Measurements from ENCODE around the gene CATSPERE.

The CATSPERE gene

DNA sequence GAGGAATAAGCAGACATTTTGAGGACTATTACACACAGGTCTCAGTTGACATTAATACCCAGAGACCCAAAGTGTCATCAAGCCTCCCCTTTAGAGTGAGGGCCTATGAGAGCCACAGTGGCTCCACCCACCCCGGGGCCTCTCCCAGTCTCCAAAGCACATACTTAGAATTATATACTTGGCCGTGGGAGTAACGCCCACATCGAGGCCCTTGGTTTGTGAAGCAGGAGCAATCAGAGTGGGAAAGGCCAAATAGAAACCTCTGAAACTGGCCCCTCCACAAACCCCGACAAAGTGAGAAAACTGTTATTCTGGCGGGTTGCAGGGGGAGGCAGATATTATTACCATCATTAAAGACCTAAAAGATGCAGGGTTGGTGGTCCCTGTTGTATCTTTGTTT lies 184.8 kb downstream of the CATSPERE start:
- H3K36me3 ChIP-seq (ENCODE audit: insufficient read depth, low read length) = no peaks in the 10 kb centered on the region
- H3K4me3 ChIP-seq (ENCODE audit: low read depth in 1 of 2, low read length in 2 of 2) = no peak overlapping the region
- no peaks in the 10 kb centered on the region for H3K4me1 ChIP-seq (ENCODE audit: insufficient read depth, low read length)
- H3K27me3 ChIP-seq (ENCODE audit: insufficient read depth, low read length, poor library complexity) = peaks cover 5% of the 10 kb centered on the region
- TF ChIP-seq, protein P1, sequence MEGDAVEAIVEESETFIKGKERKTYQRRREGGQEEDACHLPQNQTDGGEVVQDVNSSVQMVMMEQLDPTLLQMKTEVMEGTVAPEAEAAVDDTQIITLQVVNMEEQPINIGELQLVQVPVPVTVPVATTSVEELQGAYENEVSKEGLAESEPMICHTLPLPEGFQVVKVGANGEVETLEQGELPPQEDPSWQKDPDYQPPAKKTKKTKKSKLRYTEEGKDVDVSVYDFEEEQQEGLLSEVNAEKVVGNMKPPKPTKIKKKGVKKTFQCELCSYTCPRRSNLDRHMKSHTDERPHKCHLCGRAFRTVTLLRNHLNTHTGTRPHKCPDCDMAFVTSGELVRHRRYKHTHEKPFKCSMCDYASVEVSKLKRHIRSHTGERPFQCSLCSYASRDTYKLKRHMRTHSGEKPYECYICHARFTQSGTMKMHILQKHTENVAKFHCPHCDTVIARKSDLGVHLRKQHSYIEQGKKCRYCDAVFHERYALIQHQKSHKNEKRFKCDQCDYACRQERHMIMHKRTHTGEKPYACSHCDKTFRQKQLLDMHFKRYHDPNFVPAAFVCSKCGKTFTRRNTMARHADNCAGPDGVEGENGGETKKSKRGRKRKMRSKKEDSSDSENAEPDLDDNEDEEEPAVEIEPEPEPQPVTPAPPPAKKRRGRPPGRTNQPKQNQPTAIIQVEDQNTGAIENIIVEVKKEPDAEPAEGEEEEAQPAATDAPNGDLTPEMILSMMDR (IDR thresholded peaks at IDR 0.05; ENCODE audit: borderline replicate concordance, extremely low read depth, low read length, poor library complexity, severe bottlenecking) = no peak
- no peak for TF ChIP-seq EZH2 (IDR thresholded peaks at IDR 0.05; ENCODE audit: borderline replicate concordance, low read depth, low read length, severe bottlenecking)
- H2AFZ ChIP-seq (ENCODE audit: low read depth, low read length) = no peak overlapping the region
- H3K4me2 ChIP-seq (ENCODE audit: insufficient read depth, low read length) = no peak overlapping the region
- no peak overlapping the region for H3K27ac ChIP-seq (ENCODE audit: low read length)
- no peak overlapping the region for H3K9ac ChIP-seq (ENCODE audit: low read depth, low read length)
- no peaks in the 10 kb centered on the region for H3K9me3 ChIP-seq (ENCODE audit: insufficient read depth, low read length, severe bottlenecking)
- no peaks in the 10 kb centered on the region for H4K20me1 ChIP-seq (ENCODE audit: insufficient read depth, low read length)
- ATAC-seq (ENCODE audit: insufficient read depth, low read depth) = no peak
- H3K79me2 ChIP-seq (ENCODE audit: insufficient read depth, low read length) = no peaks in the 10 kb centered on the region
- DNase-seq = no peak

DNA sequence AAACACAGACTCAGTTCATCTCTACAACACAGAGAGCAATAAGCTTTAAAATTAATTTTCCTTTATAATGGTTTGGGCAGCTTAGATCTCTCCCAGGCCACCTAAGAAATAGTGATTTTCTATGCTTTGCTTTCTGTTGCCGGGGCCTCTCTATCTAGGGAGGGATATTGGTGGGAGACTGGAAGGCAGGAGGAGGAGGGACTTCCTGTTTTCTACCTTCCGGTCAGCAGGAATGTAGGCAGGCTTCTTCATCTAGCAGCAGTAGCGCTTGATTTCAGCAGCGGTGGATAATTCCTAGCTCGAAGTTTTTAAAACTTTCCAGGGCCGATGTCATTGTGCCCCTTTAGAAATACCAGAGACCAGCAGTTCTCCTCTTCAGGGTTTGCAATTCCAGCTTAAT lies 186.7 kb downstream of the CATSPERE start:
- Histone ChIP-seq H2AFZ (ENCODE audit: low read depth, low read length) (no peak overlapping the region), H4K20me1 (ENCODE audit: insufficient read depth, low read length) (no peaks in the 10 kb centered on the region), H3K9ac (ENCODE audit: low read depth, low read length) (no peak overlapping the region), H3K4me1 (ENCODE audit: insufficient read depth, low read length) (peaks cover 12% of the 10 kb centered on the region), H3K27me3 (ENCODE audit: insufficient read depth, low read length, poor library complexity) (no peaks in the 10 kb centered on the region), H3K9me3 (ENCODE audit: insufficient read depth, low read length, severe bottlenecking) (no peaks in the 10 kb centered on the region), H3K4me2 (ENCODE audit: insufficient read depth, low read length) (no peak overlapping the region), H3K79me2 (ENCODE audit: insufficient read depth, low read length) (no peaks in the 10 kb centered on the region), H3K36me3 (ENCODE audit: insufficient read depth, low read length) (no peaks in the 10 kb centered on the region), H3K27ac (ENCODE audit: low read length) (no peak overlapping the region), H3K4me3 (ENCODE audit: low read depth in 1 of 2, low read length in 2 of 2) (no peak overlapping the region)
- ATAC-seq (ENCODE audit: insufficient read depth, low read depth) (no peak), DNase-seq (no peak)
- TF ChIP-seq, protein P1 (IDR thresholded peaks at IDR 0.05; ENCODE audit: borderline replicate concordance, extremely low read depth, low read length, poor library complexity, severe bottlenecking) = no peak
- TF ChIP-seq EZH2 (IDR thresholded peaks at IDR 0.05; ENCODE audit: borderline replicate concordance, low read depth, low read length, severe bottlenecking) = no peak

- peak overlapping the region; percentile 94 for H2AFZ ChIP-seq (ENCODE audit: low read depth, low read length)
- DNase-seq (no peak), ATAC-seq (ENCODE audit: insufficient read depth, low read depth) (no peak)
- H3K36me3 ChIP-seq (ENCODE audit: insufficient read depth, low read length) = peaks cover 11% of the 10 kb centered on the region
- no peaks in the 10 kb centered on the region for H3K27me3 ChIP-seq (ENCODE audit: insufficient read depth, low read length, poor library complexity)
- peaks cover 6% of the 10 kb centered on the region; the same call in 1 of the 2 replicates for H4K20me1 ChIP-seq (ENCODE audit: insufficient read depth, low read length)
- peaks cover 39% of the 10 kb centered on the region for H3K4me1 ChIP-seq (ENCODE audit: insufficient read depth, low read length)
- H3K4me2 ChIP-seq (ENCODE audit: insufficient read depth, low read length) = peak overlapping the region; percentile 78
- H3K4me3 ChIP-seq (ENCODE audit: low read depth in 1 of 2, low read length in 2 of 2) = peak overlapping the region; percentile 31 to 70; a peak in 3 of 4 replicates
- H3K79me2 ChIP-seq (ENCODE audit: insufficient read depth, low read length) = peaks cover 41% of the 10 kb centered on the region
- H3K9ac ChIP-seq (ENCODE audit: low read depth, low read length) = peak overlapping the region; percentile 94
- H3K9me3 ChIP-seq (ENCODE audit: insufficient read depth, low read length, severe bottlenecking) = no peaks in the 10 kb centered on the region
- no peak for TF ChIP-seq EZH2 (IDR thresholded peaks at IDR 0.05; ENCODE audit: borderline replicate concordance, low read depth, low read length, severe bottlenecking)
- TF ChIP-seq, protein P1 (IDR thresholded peaks at IDR 0.05; ENCODE audit: borderline replicate concordance, extremely low read depth, low read length, poor library complexity, severe bottlenecking) = no peak
- H3K27ac ChIP-seq (ENCODE audit: low read length) = peak overlapping the region; percentile 77
These were observed 191.0 kb downstream of the CATSPERE start for GRCh38 chr1:244651956-244652622.

Measured in DND-41 (cell line).